ENCODE measurements around the gene C1orf210.

The C1orf210 gene

DNA sequence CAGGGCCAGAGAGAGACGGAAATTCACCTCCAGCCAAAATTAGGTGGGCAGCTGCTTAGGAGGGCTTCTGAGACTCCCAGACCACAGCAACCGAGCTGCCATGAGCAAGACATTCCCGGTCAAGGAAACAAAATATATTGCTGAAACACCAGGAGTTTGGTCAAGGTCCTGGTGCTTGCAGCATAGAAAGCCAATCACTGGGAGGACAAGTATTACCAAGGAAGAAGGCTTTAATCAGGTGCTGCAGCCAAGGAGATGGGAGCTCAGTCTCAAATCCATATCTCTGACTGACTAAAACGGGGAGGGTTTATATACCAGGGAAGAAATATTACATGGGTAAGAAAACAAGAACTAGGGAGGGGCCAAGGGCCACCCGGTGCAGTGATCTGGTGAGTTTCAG is 34.4 kb downstream of the C1orf210 start:
- no peak overlapping the region for H3K4me3 ChIP-seq (ENCODE audit: control insufficient read depth, low read depth, low read length)
- TF ChIP-seq CTCF (IDR thresholded peaks at IDR 0.05; ENCODE audit: control insufficient read depth, insufficient read depth, low read depth, low read length, missing control alignments), result no peak
- no peak for DNase-seq (ENCODE audit: low read depth)

GRCh38 chr1:43250351-43250761 is 35.0 kb downstream of the C1orf210 start:
- no peak for DNase-seq (ENCODE audit: low read depth)
- no peak for TF ChIP-seq CTCF (IDR thresholded peaks at IDR 0.05; ENCODE audit: control insufficient read depth, insufficient read depth, low read depth, low read length, missing control alignments)
- no peak overlapping the region for H3K4me3 ChIP-seq (ENCODE audit: control insufficient read depth, low read depth, low read length)

GRCh38 chr1:43247256-43247921 is 38.0 kb downstream of the C1orf210 start:
- no peak for TF ChIP-seq CTCF (IDR thresholded peaks at IDR 0.05; ENCODE audit: control insufficient read depth, insufficient read depth, low read depth, low read length, missing control alignments)
- no peak overlapping the region for H3K4me3 ChIP-seq (ENCODE audit: control insufficient read depth, low read depth, low read length)
- no peak for DNase-seq (ENCODE audit: low read depth)

DNA sequence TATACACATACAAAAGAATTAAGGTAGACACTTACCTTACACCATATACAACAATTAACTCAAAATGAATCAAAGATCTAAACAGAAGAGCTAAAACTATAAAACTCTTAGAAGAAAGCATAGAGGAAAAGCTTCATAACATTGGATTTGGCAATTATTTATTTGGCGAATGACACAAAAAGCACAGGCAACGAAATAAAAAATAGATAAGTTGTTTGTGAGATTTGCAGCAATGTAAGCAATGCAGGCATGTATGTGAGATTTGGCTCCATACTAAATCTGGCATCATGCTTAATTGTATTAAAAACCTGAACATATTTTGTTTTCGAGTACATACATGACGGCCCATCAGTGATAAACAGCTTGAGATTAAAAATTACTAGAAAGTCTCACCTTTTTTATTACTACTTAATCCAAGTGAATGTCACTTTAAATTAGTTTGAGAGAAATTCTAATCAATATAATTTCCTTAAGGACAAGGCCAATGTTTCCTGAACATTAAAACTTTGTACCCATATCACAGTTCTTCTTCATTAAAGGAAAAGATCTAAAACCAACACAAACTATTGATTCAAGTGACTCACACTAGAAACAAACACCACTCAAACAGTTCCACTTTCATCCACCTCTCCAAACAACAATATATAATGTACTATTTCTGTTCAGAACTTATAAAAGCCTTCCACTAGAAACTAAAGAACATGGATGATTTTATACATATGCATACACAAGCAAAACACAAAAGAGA is 38.7 kb downstream of the C1orf210 start:
- TF ChIP-seq CTCF (IDR thresholded peaks at IDR 0.05; ENCODE audit: control insufficient read depth, insufficient read depth, low read depth, low read length, missing control alignments), result no peak
- no peak overlapping the region for H3K4me3 ChIP-seq (ENCODE audit: control insufficient read depth, low read depth, low read length)
- DNase-seq (ENCODE audit: low read depth), result no peak

DNA sequence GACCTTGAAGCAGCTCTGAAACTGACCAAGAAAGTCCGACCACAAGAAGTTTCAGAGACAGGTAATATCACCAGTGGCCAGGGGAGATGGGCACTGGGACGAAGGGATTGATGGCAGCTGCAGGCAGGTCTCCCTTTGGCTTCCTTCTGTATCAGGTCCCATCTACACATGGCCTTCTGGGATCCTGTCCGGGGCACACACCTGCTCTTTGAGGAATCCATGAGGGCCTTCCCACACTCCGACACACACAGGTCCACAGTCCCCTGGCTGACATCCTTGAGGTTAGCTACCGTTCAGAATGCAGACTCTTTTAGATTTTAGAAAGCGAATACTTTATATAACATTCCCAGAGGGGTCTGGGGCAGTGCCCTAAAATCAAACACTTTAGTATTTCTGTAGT is 42.1 kb downstream of the C1orf210 start:
- no peak for DNase-seq (ENCODE audit: low read depth)
- H3K4me3 ChIP-seq (ENCODE audit: control insufficient read depth, low read depth, low read length), result no peak overlapping the region
- TF ChIP-seq CTCF (IDR thresholded peaks at IDR 0.05; ENCODE audit: control insufficient read depth, insufficient read depth, low read depth, low read length, missing control alignments), result no peak

GRCh38 chr1:43241413-43241836 is 44.0 kb downstream of the C1orf210 start:
- H3K4me3 ChIP-seq (ENCODE audit: control insufficient read depth, low read depth, low read length), result no peak overlapping the region
- no peak for DNase-seq (ENCODE audit: low read depth)
- TF ChIP-seq CTCF (IDR thresholded peaks at IDR 0.05; ENCODE audit: control insufficient read depth, insufficient read depth, low read depth, low read length, missing control alignments), result no peak

All from AG09309 (cell line).